ENCODE results near the gene CPNE9.
A peak's percentile ranks its signal among the peaks of the same experiment; 100 is the strongest.

Gene CPNE9

GRCh38 chr3:9715764-9716437 lies 12.3 kb downstream of the CPNE9 start:
- H3K27me3 Mint-ChIP-seq (ENCODE audit: low read depth): peaks cover 3% of the 10 kb centered on the region
- no peaks in the 10 kb centered on the region for H3K4me1 Mint-ChIP-seq (ENCODE audit: low read depth)
- no peaks in the 10 kb centered on the region for H3K36me3 Mint-ChIP-seq (ENCODE audit: low read depth)
- no peak overlapping the region for H3K4me3 Mint-ChIP-seq
- DNase-seq (ENCODE audit: low spot score): peak; percentile 29
- H3K9me3 Mint-ChIP-seq: no peaks in the 10 kb centered on the region
- no peak overlapping the region for H3K27ac Mint-ChIP-seq

GRCh38 chr3:9716801-9717555 lies 13.3 kb downstream of the CPNE9 start:
- Mint-ChIP-seq H3K36me3 (ENCODE audit: low read depth) (no peaks in the 10 kb centered on the region), H3K9me3 (no peaks in the 10 kb centered on the region), H3K4me1 (ENCODE audit: low read depth) (no peaks in the 10 kb centered on the region), H3K4me3 (no peak overlapping the region), H3K27me3 (ENCODE audit: low read depth) (peaks cover 6% of the 10 kb centered on the region), H3K27ac (no peak overlapping the region)
- no peak for DNase-seq (ENCODE audit: low spot score)

DNA sequence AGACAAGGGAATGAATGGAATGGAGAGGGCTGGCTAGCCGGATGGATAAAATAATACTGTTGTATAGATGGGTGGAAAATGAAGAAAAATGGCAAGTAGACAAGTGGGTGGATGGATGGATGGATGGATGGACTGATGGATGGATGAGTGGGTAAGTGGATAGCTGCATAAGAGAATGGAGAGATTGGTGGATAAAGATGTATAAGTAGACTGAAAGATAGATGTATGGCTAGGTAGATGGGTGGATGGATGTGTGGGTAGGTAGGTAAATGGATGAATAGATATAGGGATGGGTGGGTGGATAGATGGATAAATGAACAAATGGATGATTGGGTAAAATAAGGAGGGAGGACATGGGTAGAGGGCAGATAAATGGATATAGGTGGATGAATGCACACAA lies 13.9 kb downstream of the CPNE9 start:
- Mint-ChIP-seq H3K9me3 (no peaks in the 10 kb centered on the region), H3K4me3 (no peak overlapping the region), H3K27ac (no peak overlapping the region), H3K36me3 (ENCODE audit: low read depth) (no peaks in the 10 kb centered on the region), H3K27me3 (ENCODE audit: low read depth) (peaks cover 6% of the 10 kb centered on the region), H3K4me1 (ENCODE audit: low read depth) (no peaks in the 10 kb centered on the region)
- DNase-seq (ENCODE audit: low spot score): no peak

- Mint-ChIP-seq H3K4me1 (ENCODE audit: low read depth) (no peaks in the 10 kb centered on the region), H3K4me3 (no peak overlapping the region)
Observed at GRCh38 chr3:9718118-9718517, 14.5 kb downstream of the CPNE9 start.

DNA sequence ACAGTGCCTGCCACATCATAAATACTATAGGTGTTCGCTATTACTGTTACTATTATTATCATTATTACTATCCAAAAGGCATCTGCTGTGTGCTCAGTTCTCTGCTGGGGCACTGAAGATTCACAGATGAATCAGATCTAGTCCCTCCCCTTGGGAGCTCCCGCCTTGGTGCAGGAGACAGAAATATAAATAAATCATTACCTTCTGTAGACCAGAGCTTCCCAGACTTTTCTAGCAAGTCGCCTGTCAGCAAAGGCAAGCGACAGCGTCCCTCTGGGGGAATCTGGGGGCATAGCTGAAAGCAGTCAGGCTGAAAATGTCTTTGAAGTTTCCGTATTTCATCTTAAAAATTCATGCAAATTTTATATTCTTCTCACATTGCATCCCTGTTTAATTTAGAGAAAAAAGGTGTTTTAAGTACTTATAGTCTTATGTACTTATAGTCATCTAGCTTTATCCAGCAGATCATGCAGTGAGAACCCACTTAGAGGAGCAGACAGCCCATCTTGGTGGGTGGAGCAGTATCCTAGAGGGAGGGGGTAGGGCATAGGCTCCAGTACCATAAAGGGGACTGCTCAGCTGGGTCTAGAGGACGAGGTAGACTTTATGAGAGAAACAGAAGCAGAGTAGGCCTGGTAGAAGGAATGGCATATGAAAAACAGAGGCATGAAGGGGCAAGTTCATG lies 17.5 kb downstream of the CPNE9 start:
- no peak overlapping the region for H3K4me3 Mint-ChIP-seq
- no peaks in the 10 kb centered on the region for H3K4me1 Mint-ChIP-seq (ENCODE audit: low read depth)
- H3K9me3 Mint-ChIP-seq: no peaks in the 10 kb centered on the region
- DNase-seq (ENCODE audit: low spot score): no peak
- H3K27ac Mint-ChIP-seq: no peak overlapping the region
- no peaks in the 10 kb centered on the region for H3K36me3 Mint-ChIP-seq (ENCODE audit: low read depth)
- peaks cover 3% of the 10 kb centered on the region for H3K27me3 Mint-ChIP-seq (ENCODE audit: low read depth)

More at GRCh38 chr3:9718118-9718517, 14.5 kb downstream of the CPNE9 start:
- Mint-ChIP-seq H3K27ac (no peak overlapping the region), H3K27me3 (ENCODE audit: low read depth) (peaks cover 5% of the 10 kb centered on the region), H3K9me3 (no peaks in the 10 kb centered on the region), H3K36me3 (ENCODE audit: low read depth) (no peaks in the 10 kb centered on the region)
- no peak for DNase-seq (ENCODE audit: low spot score)

GRCh38 chr3:9721700-9722060 lies 18.0 kb downstream of the CPNE9 start:
- H3K4me3 Mint-ChIP-seq: no peak overlapping the region
- peaks cover under 1% of the 10 kb centered on the region for H3K4me1 Mint-ChIP-seq (ENCODE audit: low read depth)
- no peak overlapping the region for H3K27ac Mint-ChIP-seq
- H3K27me3 Mint-ChIP-seq (ENCODE audit: low read depth): peaks cover 3% of the 10 kb centered on the region
- no peak for DNase-seq (ENCODE audit: low spot score)
- no peaks in the 10 kb centered on the region for H3K36me3 Mint-ChIP-seq (ENCODE audit: low read depth)
- H3K9me3 Mint-ChIP-seq: no peaks in the 10 kb centered on the region

- peaks cover 3% of the 10 kb centered on the region for H3K27me3 Mint-ChIP-seq (ENCODE audit: low read depth)
- no peaks in the 10 kb centered on the region for H3K36me3 Mint-ChIP-seq (ENCODE audit: low read depth)
- no peak overlapping the region for H3K4me3 Mint-ChIP-seq
- H3K4me1 Mint-ChIP-seq (ENCODE audit: low read depth): peaks cover 25% of the 10 kb centered on the region
- no peak for DNase-seq (ENCODE audit: low spot score)
- no peak overlapping the region for H3K27ac Mint-ChIP-seq
- H3K9me3 Mint-ChIP-seq: no peaks in the 10 kb centered on the region
Observed at GRCh38 chr3:9725775-9726515, 22.3 kb downstream of the CPNE9 start.

DNA sequence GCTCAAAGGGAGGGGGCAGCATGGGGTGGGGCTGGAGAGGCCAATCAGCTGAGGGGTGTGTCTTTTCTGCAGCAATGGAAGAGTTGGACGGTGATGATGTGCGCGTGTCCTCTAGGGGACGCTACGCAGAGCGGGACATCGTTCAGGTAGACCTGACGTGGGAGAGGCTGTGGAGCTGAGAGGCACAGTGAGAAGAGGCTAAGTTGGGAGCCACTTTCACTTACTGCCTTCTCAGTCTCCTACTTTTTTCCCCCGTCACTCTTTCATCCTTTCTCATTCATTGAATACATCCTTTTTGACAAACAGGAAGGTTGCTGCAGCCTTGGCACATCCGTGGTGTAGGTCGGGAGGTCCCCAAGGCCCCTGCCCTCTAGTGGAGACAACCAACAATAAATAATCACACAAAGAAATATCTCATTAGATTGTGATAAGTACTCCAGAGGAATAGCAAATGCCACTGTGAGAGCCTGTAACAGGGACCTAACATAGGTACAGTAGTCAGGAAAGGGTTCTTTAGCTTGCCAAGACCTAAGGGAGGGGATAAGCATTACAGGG lies 23.5 kb downstream of the CPNE9 start:
- Mint-ChIP-seq H3K4me1 (ENCODE audit: low read depth) (peaks cover 26% of the 10 kb centered on the region), H3K9me3 (no peaks in the 10 kb centered on the region), H3K36me3 (ENCODE audit: low read depth) (no peaks in the 10 kb centered on the region), H3K4me3 (peak overlapping the region; percentile 80), H3K27me3 (ENCODE audit: low read depth) (no peaks in the 10 kb centered on the region), H3K27ac (peak overlapping the region; percentile 76)
- DNase-seq (ENCODE audit: low spot score): peak; percentile 51

DNA sequence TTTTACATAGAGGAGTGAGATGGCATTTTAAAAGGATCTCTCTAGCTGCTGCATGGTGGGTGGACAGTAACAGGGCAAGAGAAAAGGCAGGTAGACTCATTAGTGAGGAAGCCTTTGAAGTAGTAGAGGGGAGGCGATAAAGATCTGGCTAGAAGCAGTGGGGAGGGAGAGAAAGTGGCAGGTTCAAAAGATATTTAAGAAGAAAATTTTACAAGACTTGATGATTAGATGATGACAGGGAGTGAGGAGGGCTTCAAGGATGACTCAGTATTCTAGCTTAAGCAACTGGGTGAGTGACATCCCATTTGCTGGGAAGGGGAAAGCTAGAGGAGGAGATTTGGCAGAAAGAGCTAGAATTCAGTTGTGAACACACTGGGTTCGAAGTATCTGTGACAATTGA lies 24.1 kb downstream of the CPNE9 start:
- H3K4me1 Mint-ChIP-seq (ENCODE audit: low read depth): peaks cover 31% of the 10 kb centered on the region
- no peaks in the 10 kb centered on the region for H3K27me3 Mint-ChIP-seq (ENCODE audit: low read depth)
- no peak overlapping the region for H3K4me3 Mint-ChIP-seq
- peak overlapping the region; percentile 76 for H3K27ac Mint-ChIP-seq
- no peaks in the 10 kb centered on the region for H3K9me3 Mint-ChIP-seq
- H3K36me3 Mint-ChIP-seq (ENCODE audit: low read depth): peaks cover 4% of the 10 kb centered on the region
- DNase-seq (ENCODE audit: low spot score): no peak

DNA sequence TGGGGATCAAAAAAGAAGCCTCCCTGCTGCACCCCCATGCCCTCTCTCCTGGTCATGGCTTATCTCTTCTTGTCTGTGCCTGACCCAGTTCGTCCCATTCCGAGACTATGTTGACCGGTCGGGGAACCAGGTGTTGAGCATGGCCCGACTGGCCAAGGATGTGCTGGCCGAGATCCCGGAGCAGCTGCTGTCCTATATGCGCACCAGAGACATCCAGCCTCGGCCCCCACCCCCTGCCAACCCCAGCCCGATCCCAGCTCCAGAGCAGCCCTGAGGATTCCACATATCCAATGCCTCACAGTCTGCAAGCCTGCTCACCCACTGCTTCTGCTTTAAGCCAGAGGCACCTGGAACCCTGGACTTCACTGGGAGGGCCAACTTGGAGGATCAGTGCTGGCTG lies 25.8 kb downstream of the CPNE9 start:
- H3K27ac Mint-ChIP-seq: no peak overlapping the region
- H3K36me3 Mint-ChIP-seq (ENCODE audit: low read depth): peaks cover 14% of the 10 kb centered on the region
- no peaks in the 10 kb centered on the region for H3K27me3 Mint-ChIP-seq (ENCODE audit: low read depth)
- no peaks in the 10 kb centered on the region for H3K9me3 Mint-ChIP-seq
- no peak overlapping the region for H3K4me3 Mint-ChIP-seq
- H3K4me1 Mint-ChIP-seq (ENCODE audit: low read depth): peaks cover 43% of the 10 kb centered on the region
- DNase-seq (ENCODE audit: low spot score): no peak

GRCh38 chr3:9730657-9731205 lies 27.1 kb downstream of the CPNE9 start:
- DNase-seq (ENCODE audit: low spot score): no peak
- Mint-ChIP-seq H3K36me3 (ENCODE audit: low read depth) (peaks cover 25% of the 10 kb centered on the region), H3K4me3 (peak overlapping the region; percentile 93), H3K9me3 (no peaks in the 10 kb centered on the region), H3K27me3 (ENCODE audit: low read depth) (no peaks in the 10 kb centered on the region), H3K4me1 (ENCODE audit: low read depth) (peaks cover 53% of the 10 kb centered on the region), H3K27ac (peak overlapping the region; percentile 96)

GRCh38 chr3:9731206-9732079 lies 27.8 kb downstream of the CPNE9 start, which contains the start of gene BRPF1:
BRPF1 (plus strand) TSS chr3:9731735; CDS start chr3:9734141, 2,406 bp downstream.
- DNase-seq (ENCODE audit: low spot score): peak; percentile 95
- Mint-ChIP-seq H3K4me1 (ENCODE audit: low read depth) (peaks cover 55% of the 10 kb centered on the region), H3K27ac (peak within 1 kb of the TSS; percentile 96)

More at GRCh38 chr3:9731206-9732079, 27.8 kb downstream of the CPNE9 start, which contains the start of gene BRPF1:
- no peaks in the 10 kb centered on the region for H3K27me3 Mint-ChIP-seq (ENCODE audit: low read depth)
- no peaks in the 10 kb centered on the region for H3K9me3 Mint-ChIP-seq
- peak within 1 kb of the TSS; percentile 96 for H3K4me3 Mint-ChIP-seq
- peaks cover 29% of the 10 kb centered on the region for H3K36me3 Mint-ChIP-seq (ENCODE audit: low read depth)
